Activated T-helper 1 cell treated with anti-CD3 and anti-CD28 coated beads, Interleukin-12 subunit alpha, Interleukin-12 subunit beta, Interleukin-2, Interleukin-4 antibody, amounts not matched to agents 30 ng/mL and 10 ng/mL and 1 ng/mL, durations not matched to agents 14 hours and 24 hours and 36 hours (primary cell): ENCODE results near the gene CXCR4. TPM values are rescaled to one million over a fixed set of nuclear protein-coding genes. Genes with fewer than 3 reads are reported as not detected.
"Not testable (repeated sequence)": the region's sequence is repeated elsewhere in the genome, so short reads cannot be mapped to it uniquely, and the experiment has no call there.

Source experiments
- DNase-seq: peaks from one replicate; pipeline ENCODE4 v3.0.0; 2021; ENCODE audit warnings: low spot score
- H3K27ac Mint-ChIP-seq: one replicate; pipeline ENCODE4 v1.8.0; 2021; ENCODE audit warnings: mild to moderate bottlenecking, mixed read lengths
- H3K27me3 Mint-ChIP-seq: one replicate; pipeline ENCODE4 v1.8.0; 2022; ENCODE audit warnings: mild to moderate bottlenecking, moderate library complexity, mixed read lengths; ENCODE audit not compliant: insufficient read depth
- H3K36me3 Mint-ChIP-seq: one replicate; pipeline ENCODE4 v1.8.0; 2021; ENCODE audit warnings: low read depth, mixed read lengths
- H3K4me1 Mint-ChIP-seq: one replicate; pipeline ENCODE4 v1.8.0; 2021; ENCODE audit warnings: low read depth, mixed read lengths
- H3K4me3 Mint-ChIP-seq: one replicate; pipeline ENCODE4 v1.8.0; 2021; ENCODE audit warnings: mild to moderate bottlenecking, moderate library complexity, mixed read lengths
- H3K9me3 Mint-ChIP-seq: one replicate; pipeline ENCODE4 v1.8.0; 2021; ENCODE audit warnings: mixed read lengths
- intact Hi-C: fragments of 100-400 bp; cut with micrococcal nuclease; formaldehyde crosslinking; loops from one replicate; pipeline ENCODE4 v1.15.1; 2024
- total RNA-seq: library from RNA; stranded (reverse); gene quantifications from 2 replicates; pipeline ENCODE4 v1.2.3, GENCODE V29; 2022

CXCR4 gene
- total RNA-seq, 1 donor from 2014 or later: 83.3 TPM

- no peaks in the 10 kb centered on the region for H3K27me3 Mint-ChIP-seq
- H3K9me3 Mint-ChIP-seq: peaks cover 30% of the 10 kb centered on the region
These were observed 45.3 kb downstream of the CXCR4 start for GRCh38 chr2:136072621-136073020.

DNA sequence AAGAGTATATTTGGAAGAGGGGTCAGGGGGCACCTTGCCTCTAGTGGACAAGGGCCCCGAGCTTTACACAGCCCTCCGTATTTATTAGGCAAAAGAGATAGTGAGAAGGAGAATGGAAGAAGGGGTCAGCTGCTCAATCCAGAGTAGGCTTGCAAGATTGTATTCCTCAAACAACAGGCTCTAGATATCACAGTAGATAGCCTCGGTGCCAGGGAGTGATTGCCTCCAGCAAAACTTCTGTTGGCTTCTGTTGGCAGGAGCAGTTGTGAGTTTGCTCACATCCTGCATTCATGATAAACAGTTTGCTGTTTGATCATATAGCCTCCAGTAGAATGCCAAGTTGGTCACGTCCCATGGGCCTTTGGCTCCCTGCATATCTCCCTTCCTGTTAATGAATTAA, 46.1 kb downstream of the CXCR4 start:
- H3K27me3 Mint-ChIP-seq, H3K4me3 Mint-ChIP-seq, intact Hi-C loops, DNase-seq, H3K27ac Mint-ChIP-seq: not testable (repeated sequence)
- H3K9me3 Mint-ChIP-seq: peaks cover 27% of the 10 kb centered on the region
- peaks cover 19% of the 10 kb centered on the region for H3K36me3 Mint-ChIP-seq
- peaks cover 41% of the 10 kb centered on the region for H3K4me1 Mint-ChIP-seq

More at GRCh38 chr2:136072621-136073020, 45.3 kb downstream of the CXCR4 start:
- DNase-seq: no peak
- no peak overlapping the region for H3K27ac Mint-ChIP-seq
- H3K4me3 Mint-ChIP-seq: no peak overlapping the region
- peaks cover 19% of the 10 kb centered on the region for H3K36me3 Mint-ChIP-seq
- intact Hi-C loops: no loop called here
- H3K4me1 Mint-ChIP-seq: peaks cover 39% of the 10 kb centered on the region

DNA sequence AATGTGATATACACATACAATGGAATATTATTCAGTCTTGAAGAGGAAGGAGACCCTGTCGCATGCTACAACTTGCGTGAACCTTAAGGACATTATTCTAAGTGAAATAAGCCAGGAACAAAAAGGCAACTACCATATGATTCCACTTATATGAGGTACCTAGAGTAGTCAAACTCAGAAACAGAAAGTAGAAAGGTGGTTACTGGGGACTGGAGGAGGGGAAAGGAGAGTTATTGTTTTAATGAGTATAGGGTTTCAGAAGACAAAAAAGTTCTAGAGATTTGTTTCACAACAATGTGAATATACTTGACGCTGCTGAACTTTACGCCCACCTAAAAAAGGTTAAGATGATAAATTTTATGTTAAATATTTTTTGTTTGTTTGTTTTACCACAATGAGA, 47.0 kb downstream of the CXCR4 start:
- Mint-ChIP-seq H3K9me3 (peaks cover 27% of the 10 kb centered on the region), H3K27me3 (no peaks in the 10 kb centered on the region), H3K36me3 (peaks cover 14% of the 10 kb centered on the region), H3K4me1 (peaks cover 46% of the 10 kb centered on the region), H3K4me3 (no peak overlapping the region), H3K27ac (no peak overlapping the region)
- no peak for DNase-seq
- intact Hi-C loops: no loop called here

DNA sequence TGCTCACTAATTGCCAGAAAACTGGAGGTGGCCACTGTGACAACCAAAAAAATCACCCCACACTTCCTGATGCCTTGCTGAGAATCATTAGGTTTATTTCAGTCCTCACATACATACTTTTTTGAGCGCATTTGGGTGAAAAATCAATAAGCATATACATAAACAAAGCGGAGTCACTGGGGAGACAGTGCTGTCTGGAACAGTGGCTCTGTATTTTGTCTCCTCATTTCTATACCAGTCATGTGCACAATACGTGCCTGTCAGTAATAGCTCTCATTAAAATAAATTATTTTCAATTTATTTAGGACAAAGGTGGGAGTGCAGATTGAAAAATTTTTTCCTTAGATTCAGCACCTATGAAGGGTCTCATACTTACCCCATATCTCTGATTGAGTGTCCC, 48.2 kb downstream of the CXCR4 start:
- Mint-ChIP-seq H3K27ac (no peak overlapping the region), H3K27me3 (no peaks in the 10 kb centered on the region), H3K4me3 (no peak overlapping the region), H3K9me3 (peaks cover 27% of the 10 kb centered on the region), H3K36me3 (peaks cover 17% of the 10 kb centered on the region), H3K4me1 (peaks cover 55% of the 10 kb centered on the region)
- intact Hi-C loops: loop anchor here (2.0 kb wide), 2 partner anchors 25 to 47 kb away; no protein-coding TSS in a partner anchor
- DNase-seq: no peak

- Mint-ChIP-seq H3K9me3 (peaks cover 23% of the 10 kb centered on the region), H3K27ac (peak overlapping the region; percentile 46), H3K4me1 (peaks cover 63% of the 10 kb centered on the region), H3K27me3 (no peaks in the 10 kb centered on the region), H3K4me3 (peak overlapping the region; percentile 49), H3K36me3 (peaks cover 17% of the 10 kb centered on the region)
- DNase-seq: no peak
- intact Hi-C loops: loop anchor here (1.0 to 2.0 kb wide), 3 partner anchors 11 to 48 kb away; no protein-coding TSS in a partner anchor
These were observed 49.2 kb downstream of the CXCR4 start for GRCh38 chr2:136068581-136069227.

DNA sequence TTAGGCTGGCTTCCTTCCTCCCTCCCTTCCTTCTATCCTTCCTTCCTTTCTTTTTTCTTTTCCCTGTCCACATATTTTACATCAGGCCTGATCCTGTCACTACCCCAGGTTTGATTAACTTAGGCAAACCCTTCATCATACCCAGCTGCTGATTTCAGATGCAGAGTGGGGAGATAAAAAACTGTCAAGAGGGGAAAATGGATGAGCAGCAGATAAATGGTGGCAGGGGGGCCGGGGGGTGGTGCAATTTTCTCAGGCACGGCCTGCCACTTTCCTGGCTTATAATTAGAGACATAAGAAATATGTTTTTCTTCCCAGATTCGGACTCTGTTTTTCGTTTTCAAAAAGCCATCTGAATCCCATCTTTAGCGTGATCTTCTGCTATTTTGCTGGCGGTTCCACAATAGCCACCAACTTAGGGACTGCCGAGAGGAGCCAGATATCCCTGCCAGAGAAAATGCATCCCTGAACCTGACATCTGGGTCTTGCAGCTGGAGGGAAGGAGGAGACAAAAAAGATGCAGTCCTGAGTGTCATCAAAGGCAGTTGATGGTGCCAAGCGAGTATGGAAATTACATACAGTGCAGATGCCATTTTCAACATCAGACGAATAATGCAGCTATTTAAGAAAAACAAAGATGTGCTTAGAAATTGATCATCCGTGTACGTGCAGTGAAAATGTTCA, 49.9 kb downstream of the CXCR4 start:
- Mint-ChIP-seq H3K4me3 (no peak overlapping the region), H3K27me3 (no peaks in the 10 kb centered on the region), H3K27ac (no peak overlapping the region), H3K36me3 (peaks cover 14% of the 10 kb centered on the region), H3K4me1 (peaks cover 63% of the 10 kb centered on the region), H3K9me3 (peaks cover 21% of the 10 kb centered on the region)
- intact Hi-C loops: loop anchor here (1.0 to 2.0 kb wide), 3 partner anchors 11 to 49 kb away; no protein-coding TSS in a partner anchor
- no peak for DNase-seq

GRCh38 chr2:136067459-136067858, 50.5 kb downstream of the CXCR4 start:
- no peak overlapping the region for H3K27ac Mint-ChIP-seq
- peaks cover 21% of the 10 kb centered on the region for H3K9me3 Mint-ChIP-seq
- no peak overlapping the region for H3K4me3 Mint-ChIP-seq
- DNase-seq: no peak
- H3K4me1 Mint-ChIP-seq: peaks cover 65% of the 10 kb centered on the region
- H3K36me3 Mint-ChIP-seq: peaks cover 17% of the 10 kb centered on the region
- H3K27me3 Mint-ChIP-seq: no peaks in the 10 kb centered on the region
- intact Hi-C loops: no loop called here

DNA sequence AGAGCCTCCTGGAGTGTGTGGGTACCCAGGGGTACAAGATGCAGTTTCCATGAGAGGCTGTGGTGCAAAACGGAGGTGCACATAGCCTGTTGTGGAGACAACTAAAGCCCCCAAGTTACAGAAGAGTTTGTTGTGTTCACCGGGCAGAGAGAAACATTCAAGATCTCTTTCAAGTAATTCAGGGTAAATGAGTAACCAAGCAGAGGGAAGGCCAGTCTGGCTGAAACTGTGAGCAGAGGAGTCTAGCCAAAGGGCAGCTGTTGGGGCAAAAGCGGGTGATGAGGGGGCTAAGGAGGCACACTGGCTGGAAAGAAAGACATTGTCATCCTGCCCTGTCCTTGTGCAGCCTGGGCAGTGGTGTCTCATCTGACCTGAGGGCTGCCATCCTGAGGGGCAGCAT, 52.0 kb downstream of the CXCR4 start:
- intact Hi-C loops: no loop called here
- no peak for DNase-seq
- peaks cover 7% of the 10 kb centered on the region for H3K9me3 Mint-ChIP-seq
- no peak overlapping the region for H3K27ac Mint-ChIP-seq
- peaks cover 74% of the 10 kb centered on the region for H3K4me1 Mint-ChIP-seq
- H3K27me3 Mint-ChIP-seq: no peaks in the 10 kb centered on the region
- peak overlapping the region; percentile 8 for H3K4me3 Mint-ChIP-seq
- H3K36me3 Mint-ChIP-seq: peaks cover 16% of the 10 kb centered on the region

- peaks cover 5% of the 10 kb centered on the region for H3K9me3 Mint-ChIP-seq
- no peak for DNase-seq
- H3K27me3 Mint-ChIP-seq: no peaks in the 10 kb centered on the region
- H3K36me3 Mint-ChIP-seq: peaks cover 15% of the 10 kb centered on the region
- peak overlapping the region; percentile 8 for H3K4me3 Mint-ChIP-seq
- no peak overlapping the region for H3K27ac Mint-ChIP-seq
- intact Hi-C loops: no loop called here
- H3K4me1 Mint-ChIP-seq: peaks cover 74% of the 10 kb centered on the region
These were observed 52.6 kb downstream of the CXCR4 start for GRCh38 chr2:136065384-136065783.

Other genes starting within 250 kb of the CXCR4 start
- 176 and 177 TPM in 2 replicates for gene MCM6, start 241.7 kb downstream of the CXCR4 start, total RNA-seq
- gene DARS1, start 132.5 kb downstream of the CXCR4 start, total RNA-seq: 132 and 140 TPM in 2 replicates